Measurements from ENCODE around the gene LTF.

Gene LTF

GRCh38 chr3:46423588-46423987 is 41.1 kb downstream of the LTF start:
- Histone ChIP-seq H3K36me3 (ENCODE audit: insufficient read depth, low read length) (no peaks in the 10 kb centered on the region), H3K4me3 (ENCODE audit: low read depth, low read length) (no peak overlapping the region), H2AFZ (ENCODE audit: low read length, unreplicated experiment) (no peak overlapping the region), H3K79me2 (ENCODE audit: control insufficient read depth, insufficient read depth, low read length, unreplicated experiment) (no peaks in the 10 kb centered on the region), H3K4me1 (ENCODE audit: control insufficient read depth, insufficient read depth, low read length, unreplicated experiment) (no peaks in the 10 kb centered on the region), H3K27ac (ENCODE audit: low read depth, low read length) (no peak overlapping the region), H3K27me3 (ENCODE audit: insufficient read depth, low read length) (no peaks in the 10 kb centered on the region)

- H2AFZ ChIP-seq (ENCODE audit: low read length, unreplicated experiment) = no peak overlapping the region
- H3K27ac ChIP-seq (ENCODE audit: low read depth, low read length) = no peak overlapping the region
- H3K4me1 ChIP-seq (ENCODE audit: control insufficient read depth, insufficient read depth, low read length, unreplicated experiment) = no peaks in the 10 kb centered on the region
- no peaks in the 10 kb centered on the region for H3K36me3 ChIP-seq (ENCODE audit: insufficient read depth, low read length)
- no peaks in the 10 kb centered on the region for H3K27me3 ChIP-seq (ENCODE audit: insufficient read depth, low read length)
- H3K4me3 ChIP-seq (ENCODE audit: low read depth, low read length) = no peak overlapping the region
- H3K79me2 ChIP-seq (ENCODE audit: control insufficient read depth, insufficient read depth, low read length, unreplicated experiment) = no peaks in the 10 kb centered on the region
Observed at GRCh38 chr3:46422617-46423016, 42.1 kb downstream of the LTF start.

GRCh38 chr3:46420931-46421330 is 43.8 kb downstream of the LTF start:
- no peaks in the 10 kb centered on the region for H3K27me3 ChIP-seq (ENCODE audit: insufficient read depth, low read length)
- H3K27ac ChIP-seq (ENCODE audit: low read depth, low read length) = no peak overlapping the region
- no peaks in the 10 kb centered on the region for H3K79me2 ChIP-seq (ENCODE audit: control insufficient read depth, insufficient read depth, low read length, unreplicated experiment)
- no peak overlapping the region for H3K4me3 ChIP-seq (ENCODE audit: low read depth, low read length)
- no peaks in the 10 kb centered on the region for H3K4me1 ChIP-seq (ENCODE audit: control insufficient read depth, insufficient read depth, low read length, unreplicated experiment)
- no peak overlapping the region for H2AFZ ChIP-seq (ENCODE audit: low read length, unreplicated experiment)
- H3K36me3 ChIP-seq (ENCODE audit: insufficient read depth, low read length) = no peaks in the 10 kb centered on the region

- Histone ChIP-seq H3K79me2 (ENCODE audit: control insufficient read depth, insufficient read depth, low read length, unreplicated experiment) (no peaks in the 10 kb centered on the region), H3K4me3 (ENCODE audit: low read depth, low read length) (no peak overlapping the region), H3K36me3 (ENCODE audit: insufficient read depth, low read length) (no peaks in the 10 kb centered on the region), H3K27ac (ENCODE audit: low read depth, low read length) (no peak overlapping the region), H3K4me1 (ENCODE audit: control insufficient read depth, insufficient read depth, low read length, unreplicated experiment) (no peaks in the 10 kb centered on the region), H2AFZ (ENCODE audit: low read length, unreplicated experiment) (no peak overlapping the region), H3K27me3 (ENCODE audit: insufficient read depth, low read length) (no peaks in the 10 kb centered on the region)
Observed at GRCh38 chr3:46419816-46420215, 44.9 kb downstream of the LTF start.

- Histone ChIP-seq H3K27ac (ENCODE audit: low read depth, low read length) (no peak overlapping the region), H3K36me3 (ENCODE audit: insufficient read depth, low read length) (no peaks in the 10 kb centered on the region), H3K27me3 (ENCODE audit: insufficient read depth, low read length) (no peaks in the 10 kb centered on the region), H3K4me1 (ENCODE audit: control insufficient read depth, insufficient read depth, low read length, unreplicated experiment) (no peaks in the 10 kb centered on the region), H3K4me3 (ENCODE audit: low read depth, low read length) (no peak overlapping the region), H2AFZ (ENCODE audit: low read length, unreplicated experiment) (no peak overlapping the region), H3K79me2 (ENCODE audit: control insufficient read depth, insufficient read depth, low read length, unreplicated experiment) (no peaks in the 10 kb centered on the region)
Observed at GRCh38 chr3:46417841-46418611, 46.7 kb downstream of the LTF start.

- Histone ChIP-seq H3K4me1 (ENCODE audit: control insufficient read depth, insufficient read depth, low read length, unreplicated experiment) (no peaks in the 10 kb centered on the region), H3K79me2 (ENCODE audit: control insufficient read depth, insufficient read depth, low read length, unreplicated experiment) (no peaks in the 10 kb centered on the region), H3K36me3 (ENCODE audit: insufficient read depth, low read length) (no peaks in the 10 kb centered on the region), H3K27ac (ENCODE audit: low read depth, low read length) (no peak overlapping the region), H3K27me3 (ENCODE audit: insufficient read depth, low read length) (no peaks in the 10 kb centered on the region), H3K4me3 (ENCODE audit: low read depth, low read length) (no peak overlapping the region), H2AFZ (ENCODE audit: low read length, unreplicated experiment) (no peak overlapping the region)
Observed at GRCh38 chr3:46416811-46417510, 47.7 kb downstream of the LTF start.

- H3K27ac ChIP-seq (ENCODE audit: low read depth, low read length) = no peak overlapping the region
- H3K27me3 ChIP-seq (ENCODE audit: insufficient read depth, low read length) = no peaks in the 10 kb centered on the region
- no peak overlapping the region for H3K4me3 ChIP-seq (ENCODE audit: low read depth, low read length)
- H3K79me2 ChIP-seq (ENCODE audit: control insufficient read depth, insufficient read depth, low read length, unreplicated experiment) = no peaks in the 10 kb centered on the region
- no peak overlapping the region for H2AFZ ChIP-seq (ENCODE audit: low read length, unreplicated experiment)
- H3K36me3 ChIP-seq (ENCODE audit: insufficient read depth, low read length) = no peaks in the 10 kb centered on the region
- no peaks in the 10 kb centered on the region for H3K4me1 ChIP-seq (ENCODE audit: control insufficient read depth, insufficient read depth, low read length, unreplicated experiment)
Observed at GRCh38 chr3:46416125-46416810, 48.4 kb downstream of the LTF start.

- Histone ChIP-seq H3K4me1 (ENCODE audit: control insufficient read depth, insufficient read depth, low read length, unreplicated experiment) (no peaks in the 10 kb centered on the region), H3K79me2 (ENCODE audit: control insufficient read depth, insufficient read depth, low read length, unreplicated experiment) (no peaks in the 10 kb centered on the region), H2AFZ (ENCODE audit: low read length, unreplicated experiment) (no peak overlapping the region)
Observed at GRCh38 chr3:46414739-46415138, 50.0 kb downstream of the LTF start.

GRCh38 chr3:46413951-46414350 is 50.8 kb downstream of the LTF start:
- Histone ChIP-seq H2AFZ (ENCODE audit: low read length, unreplicated experiment) (no peak overlapping the region), H3K4me1 (ENCODE audit: control insufficient read depth, insufficient read depth, low read length, unreplicated experiment) (no peaks in the 10 kb centered on the region)

More at GRCh38 chr3:46414739-46415138, 50.0 kb downstream of the LTF start:
- Histone ChIP-seq H3K27me3 (ENCODE audit: insufficient read depth, low read length) (no peaks in the 10 kb centered on the region), H3K4me3 (ENCODE audit: low read depth, low read length) (no peak overlapping the region), H3K27ac (ENCODE audit: low read depth, low read length) (no peak overlapping the region), H3K36me3 (ENCODE audit: insufficient read depth, low read length) (no peaks in the 10 kb centered on the region)

GRCh38 chr3:46412786-46413298 is 51.9 kb downstream of the LTF start:
- no peaks in the 10 kb centered on the region for H3K79me2 ChIP-seq (ENCODE audit: control insufficient read depth, insufficient read depth, low read length, unreplicated experiment)
- no peak overlapping the region for H2AFZ ChIP-seq (ENCODE audit: low read length, unreplicated experiment)
- H3K36me3 ChIP-seq (ENCODE audit: insufficient read depth, low read length) = no peaks in the 10 kb centered on the region
- peaks cover 8% of the 10 kb centered on the region for H3K4me1 ChIP-seq (ENCODE audit: control insufficient read depth, insufficient read depth, low read length, unreplicated experiment)
- no peaks in the 10 kb centered on the region for H3K27me3 ChIP-seq (ENCODE audit: insufficient read depth, low read length)
- H3K4me3 ChIP-seq (ENCODE audit: low read depth, low read length) = no peak overlapping the region
- H3K27ac ChIP-seq (ENCODE audit: low read depth, low read length) = no peak overlapping the region

More at GRCh38 chr3:46413951-46414350, 50.8 kb downstream of the LTF start:
- Histone ChIP-seq H3K27me3 (ENCODE audit: insufficient read depth, low read length) (no peaks in the 10 kb centered on the region), H3K4me3 (ENCODE audit: low read depth, low read length) (no peak overlapping the region), H3K79me2 (ENCODE audit: control insufficient read depth, insufficient read depth, low read length, unreplicated experiment) (no peaks in the 10 kb centered on the region), H3K27ac (ENCODE audit: low read depth, low read length) (no peak overlapping the region), H3K36me3 (ENCODE audit: insufficient read depth, low read length) (no peaks in the 10 kb centered on the region)
